GM10248 (cell line): ENCODE data around the gene HCFC1.

Experiments used
- CTCF ChIA-PET: fragments of 300-600 bp; sonication (Branson Sonifier 250); formaldehyde crosslinking; extraction: SDS; loops from one replicate; lab custom pipeline; 2021; ENCODE audit warnings: antibody characterized with exemption; lab: Yijun Ruan, JAX
- POLR2A ChIA-PET: fragments of 350-650 bp; sonication (Branson Sonifier 250); formaldehyde crosslinking; extraction: SDS; loops from one replicate; lab custom pipeline; 2020; ENCODE audit warnings: antibody characterized with exemption; lab: Yijun Ruan, JAX
- DNase-seq: peaks from one replicate; pipeline ENCODE4 v3.0.0; 2012; ENCODE audit errors: extremely low spot score
- TF ChIP-seq, protein P1 (sequence below): IDR thresholded peaks from 2 replicates; pipeline ENCODE4 v1.5.1; 2012; ENCODE audit warnings: mild to moderate bottlenecking, low read depth; ENCODE audit errors: extremely low read depth, missing control alignments, control extremely low read depth

HCFC1 gene

DNA sequence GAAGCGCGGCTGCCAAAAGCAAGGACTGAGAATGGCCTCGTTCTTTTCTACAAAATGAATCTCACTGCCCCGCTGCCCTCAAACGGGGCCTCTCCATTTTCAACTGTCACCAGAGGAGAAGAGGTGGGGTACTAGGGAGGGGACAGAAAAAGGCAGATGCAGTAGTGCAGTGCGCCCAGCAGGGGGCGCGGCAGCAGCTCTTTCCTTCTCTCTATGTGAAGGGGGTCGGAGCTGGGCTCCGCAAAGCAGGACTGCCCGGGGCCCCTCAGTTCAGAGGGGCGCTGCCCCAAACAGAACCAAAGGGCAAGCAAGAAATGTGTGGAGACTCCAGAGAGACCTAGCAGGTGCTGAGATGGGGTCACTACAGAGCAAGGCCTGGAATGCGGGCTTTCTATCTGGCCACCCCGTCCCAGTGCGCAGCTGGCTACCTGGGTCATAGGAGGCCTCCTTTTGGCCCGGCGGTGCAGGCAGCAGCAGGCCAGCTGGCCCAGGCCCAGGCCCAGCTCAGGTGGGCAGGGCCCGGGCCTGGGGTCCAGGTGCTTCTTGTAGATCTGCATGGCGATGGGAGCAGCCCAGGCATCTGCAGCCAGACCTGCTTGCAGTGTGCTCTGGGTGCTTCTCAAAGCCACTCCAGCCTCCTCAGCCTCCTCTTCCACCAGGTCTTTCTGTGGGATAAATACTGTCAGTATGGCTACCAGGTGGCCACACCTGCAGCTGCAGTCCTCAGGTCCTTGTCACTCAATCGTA is 42.2 kb upstream of the HCFC1 start:
- CTCF ChIA-PET = interaction anchor here (0.7 to 3.5 kb wide), 25 partner anchors 9 to 407 kb away, joined by 3 to 18 read pairs (median 5); partner anchors contain the start of genes RPL10 and TMEM187
- POLR2A ChIA-PET = no interaction called here
- TF ChIP-seq, protein P1, sequence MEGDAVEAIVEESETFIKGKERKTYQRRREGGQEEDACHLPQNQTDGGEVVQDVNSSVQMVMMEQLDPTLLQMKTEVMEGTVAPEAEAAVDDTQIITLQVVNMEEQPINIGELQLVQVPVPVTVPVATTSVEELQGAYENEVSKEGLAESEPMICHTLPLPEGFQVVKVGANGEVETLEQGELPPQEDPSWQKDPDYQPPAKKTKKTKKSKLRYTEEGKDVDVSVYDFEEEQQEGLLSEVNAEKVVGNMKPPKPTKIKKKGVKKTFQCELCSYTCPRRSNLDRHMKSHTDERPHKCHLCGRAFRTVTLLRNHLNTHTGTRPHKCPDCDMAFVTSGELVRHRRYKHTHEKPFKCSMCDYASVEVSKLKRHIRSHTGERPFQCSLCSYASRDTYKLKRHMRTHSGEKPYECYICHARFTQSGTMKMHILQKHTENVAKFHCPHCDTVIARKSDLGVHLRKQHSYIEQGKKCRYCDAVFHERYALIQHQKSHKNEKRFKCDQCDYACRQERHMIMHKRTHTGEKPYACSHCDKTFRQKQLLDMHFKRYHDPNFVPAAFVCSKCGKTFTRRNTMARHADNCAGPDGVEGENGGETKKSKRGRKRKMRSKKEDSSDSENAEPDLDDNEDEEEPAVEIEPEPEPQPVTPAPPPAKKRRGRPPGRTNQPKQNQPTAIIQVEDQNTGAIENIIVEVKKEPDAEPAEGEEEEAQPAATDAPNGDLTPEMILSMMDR = peak; percentile 71
- DNase-seq = peak; percentile 67

DNA sequence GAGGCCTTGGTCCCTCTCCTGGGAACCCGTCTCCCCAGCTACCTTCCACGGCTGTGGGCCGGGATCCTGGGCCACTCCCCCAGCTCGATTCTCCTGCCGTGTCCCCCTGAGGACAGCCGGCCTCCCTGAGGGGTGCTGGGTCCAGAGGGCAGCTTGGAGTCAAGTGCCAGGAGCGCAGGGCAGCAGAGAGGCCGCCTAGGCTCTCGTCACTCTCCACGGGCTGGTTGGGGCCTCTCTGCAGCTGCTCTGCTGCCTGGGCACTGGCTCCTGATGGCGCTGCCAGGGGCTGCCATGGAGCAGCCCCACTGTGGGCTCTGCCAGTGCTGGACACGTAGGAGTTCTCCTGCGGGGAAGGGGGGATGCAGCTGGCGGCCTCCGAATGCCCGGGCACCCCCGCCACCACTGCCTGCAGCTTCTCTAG is 41.4 kb upstream of the HCFC1 start:
- ChIA-PET CTCF (interaction anchor here (0.7 to 3.5 kb wide), 20 partner anchors 9 to 87 kb away, joined by 3 to 18 read pairs (median 5); partner anchors contain the start of gene TMEM187), POLR2A (no interaction called here)
- no peak for DNase-seq
- TF ChIP-seq, protein P1 = no peak

- ChIA-PET POLR2A (no interaction called here), CTCF (interaction anchor here (0.7 to 3.5 kb wide), 15 partner anchors 8 to 59 kb away, joined by 3 to 18 read pairs (median 9); partner anchors contain the start of gene TMEM187)
- no peak for DNase-seq
- TF ChIP-seq, protein P1 = no peak
Measured at GRCh38 chrX:154012336-154012991, 40.8 kb upstream of the HCFC1 start.

GRCh38 chrX:154011376-154012335 is 40.0 kb upstream of the HCFC1 start:
- TF ChIP-seq, protein P1 = no peak
- ChIA-PET POLR2A (no interaction called here), CTCF (interaction anchor here (1.0 to 3.5 kb wide), 4 partner anchors 15 to 45 kb away, joined by 4 to 18 read pairs (median 10); no protein-coding TSS in a partner anchor)
- no peak for DNase-seq

GRCh38 chrX:154010330-154011087 is 38.9 kb upstream of the HCFC1 start:
- ChIA-PET POLR2A (no interaction called here), CTCF (interaction anchor here (1.1 kb wide), 1 partner anchor 10 kb away, joined by 3 read pairs; no protein-coding TSS in a partner anchor)
- DNase-seq = no peak
- TF ChIP-seq, protein P1 = no peak
